Measurements from ENCODE around the gene ZNF385B.
"Not testable (repeated sequence)": the region's sequence is repeated elsewhere in the genome, so short reads cannot be mapped to it uniquely, and the experiment has no call there.

ZNF385B gene

DNA sequence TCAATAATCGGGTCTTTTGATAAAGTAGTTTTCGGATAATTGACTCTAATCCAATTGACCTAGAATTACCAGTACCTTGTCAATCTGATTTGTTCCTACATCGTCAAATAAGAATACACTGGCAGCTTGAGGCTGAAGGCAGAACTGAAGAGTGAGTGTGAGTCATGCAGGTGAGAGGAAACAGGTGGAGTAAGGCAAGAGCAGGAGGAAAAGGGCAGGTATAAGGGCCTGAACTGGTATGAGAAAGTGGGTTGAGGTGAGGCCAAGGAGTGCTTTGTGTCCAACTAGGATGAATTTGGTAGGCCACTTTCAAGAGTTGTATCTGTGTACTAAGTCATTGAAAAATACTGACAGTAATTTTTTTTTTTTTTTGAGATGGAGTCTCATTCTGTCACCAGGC, 186.0 kb downstream of the ZNF385B start:
- DNase-seq: no peak

DNA sequence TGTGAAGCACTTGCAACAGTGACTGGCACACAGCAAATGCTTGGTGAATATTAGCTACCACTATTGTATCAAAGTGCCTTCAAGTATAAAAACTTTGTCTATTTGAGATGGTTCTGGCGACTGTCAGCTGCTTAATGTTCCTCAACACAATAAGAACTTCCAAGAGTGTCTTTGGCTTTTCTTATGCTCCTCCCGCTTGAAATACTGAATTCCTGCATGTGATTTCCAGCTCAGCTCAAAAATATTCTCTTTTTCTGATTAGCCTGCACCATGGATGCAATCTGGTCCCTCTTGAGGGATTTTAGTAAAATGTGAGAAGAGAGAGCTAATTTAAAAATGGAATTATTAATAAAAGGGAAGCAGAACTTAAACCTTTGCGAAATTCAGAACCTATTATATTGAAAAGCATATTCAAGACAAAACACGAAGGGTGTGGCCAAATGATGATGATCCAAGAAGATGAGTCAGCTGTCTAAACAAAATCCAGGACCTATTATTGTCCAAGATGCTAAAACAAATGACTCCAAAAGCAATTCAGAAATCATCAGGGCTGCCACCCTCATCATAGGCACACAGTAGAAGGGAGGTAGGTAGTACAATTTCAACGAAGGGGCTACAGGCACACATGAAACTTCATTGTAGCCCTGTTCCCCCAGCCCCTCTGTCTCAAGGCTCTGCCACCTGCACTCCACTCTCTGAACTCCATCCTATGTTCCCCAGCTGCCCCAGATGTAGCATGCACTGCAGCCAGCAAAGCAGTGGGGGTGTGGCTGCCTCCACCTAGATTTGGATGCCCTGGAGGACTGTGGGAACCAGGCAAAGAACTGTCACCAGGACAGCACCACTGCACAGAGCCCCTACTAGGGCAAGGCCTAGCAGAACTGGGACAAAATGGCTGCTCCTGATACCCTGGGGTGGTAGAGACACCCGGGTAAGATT, 190.1 kb downstream of the ZNF385B start:
- DNase-seq: no peak

DNA sequence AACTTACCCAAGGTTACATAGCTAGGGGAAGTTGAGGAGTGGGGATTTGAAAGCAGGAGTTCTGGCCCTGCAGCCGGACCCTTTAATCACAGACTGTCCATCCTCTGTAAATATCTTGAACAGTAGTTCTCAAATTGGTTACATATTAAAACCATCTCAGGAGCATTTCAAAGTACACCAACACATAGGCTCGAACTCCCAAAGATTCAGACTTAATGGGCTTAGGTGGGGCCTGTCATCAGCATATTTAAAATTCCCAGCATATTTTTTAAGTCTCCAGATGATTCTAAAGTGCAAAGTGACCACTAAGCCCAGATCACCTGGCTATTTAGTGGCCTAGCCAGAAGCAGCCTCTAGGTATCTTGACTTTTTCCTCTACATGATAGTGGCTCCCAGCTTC, 192.2 kb downstream of the ZNF385B start:
- DNase-seq: no peak

DNA sequence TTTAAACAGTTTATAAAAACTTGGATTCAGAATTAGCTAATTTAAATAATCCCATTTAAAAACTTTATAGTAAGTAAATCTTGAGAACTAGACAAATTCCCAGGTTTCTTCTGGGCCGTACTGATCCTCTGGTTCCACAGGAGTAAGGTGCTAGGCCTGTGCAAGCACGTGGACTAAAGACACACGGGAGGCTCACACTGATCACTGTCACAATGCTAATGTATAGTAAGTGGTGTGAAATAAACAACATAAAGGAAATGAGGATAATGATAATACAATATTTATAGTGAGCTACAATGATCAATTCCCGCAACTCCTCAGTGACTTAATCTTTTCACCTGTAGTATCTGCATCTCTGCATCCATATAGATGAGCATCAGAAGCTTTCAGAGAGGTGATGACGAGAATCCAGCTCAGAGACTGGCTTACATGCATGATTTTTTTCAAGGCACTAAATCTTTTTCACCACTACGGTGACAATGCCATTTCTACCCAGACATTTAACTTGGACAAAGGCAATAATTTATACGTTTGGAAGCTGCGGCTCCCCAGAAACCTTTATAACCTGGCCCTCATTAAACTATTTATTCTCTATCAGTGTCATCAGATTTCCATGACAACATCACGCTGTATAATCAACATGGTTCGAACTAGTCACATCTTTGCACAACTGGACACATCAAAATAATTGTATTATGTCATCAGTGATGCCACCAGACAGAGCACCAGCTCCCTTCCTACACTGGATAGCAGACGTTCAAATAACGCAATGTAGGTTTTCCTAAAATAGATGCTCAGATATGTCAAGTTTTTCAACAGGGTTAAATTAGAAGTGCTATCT, 196.2 kb downstream of the ZNF385B start:
- DNase-seq: no peak

DNA sequence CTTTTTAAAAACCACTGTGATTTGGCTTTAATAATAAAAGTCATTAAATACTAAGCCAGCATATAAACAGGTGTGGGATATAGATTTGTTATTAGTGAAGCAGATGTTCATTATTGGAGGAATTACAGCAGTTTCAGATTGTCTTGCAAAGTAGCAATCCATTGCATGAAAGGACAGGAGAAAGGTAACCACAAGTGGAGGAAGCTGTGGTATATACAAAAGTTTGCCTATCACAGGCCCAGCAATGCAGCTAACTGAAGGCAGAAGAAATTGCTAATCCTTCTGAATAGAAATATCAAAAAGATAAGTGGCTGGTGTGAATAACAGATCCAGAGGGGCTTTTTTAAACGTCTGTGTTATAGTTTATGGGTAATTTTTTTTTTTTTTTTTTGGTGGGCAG, 199.4 kb downstream of the ZNF385B start:
- no peak for DNase-seq

DNA sequence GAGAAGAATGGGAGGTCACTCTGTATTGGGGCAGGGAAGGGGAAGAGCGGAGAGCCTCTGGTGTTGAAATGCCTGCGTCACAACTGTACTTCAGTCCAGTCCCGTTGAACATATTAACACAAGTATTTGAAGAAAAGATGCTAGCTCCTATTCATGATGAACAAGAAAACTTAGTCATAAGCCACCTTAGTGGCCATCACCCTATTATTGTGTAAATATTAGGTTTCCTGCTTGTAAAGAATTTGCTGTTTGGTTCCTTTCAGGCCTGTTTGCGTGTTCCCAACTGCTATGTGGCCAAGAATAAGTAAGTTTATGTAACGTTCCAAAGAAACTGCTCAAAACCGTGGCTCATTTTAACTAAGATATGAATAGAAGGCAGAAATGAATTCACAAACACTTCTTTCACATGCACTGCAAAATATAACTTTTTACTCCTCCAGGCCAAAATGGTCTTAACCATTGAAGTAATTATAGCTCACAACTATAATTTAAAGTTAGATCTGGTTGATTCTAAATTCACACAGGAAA, 204.3 kb downstream of the ZNF385B start:
- DNase-seq: no peak

DNA sequence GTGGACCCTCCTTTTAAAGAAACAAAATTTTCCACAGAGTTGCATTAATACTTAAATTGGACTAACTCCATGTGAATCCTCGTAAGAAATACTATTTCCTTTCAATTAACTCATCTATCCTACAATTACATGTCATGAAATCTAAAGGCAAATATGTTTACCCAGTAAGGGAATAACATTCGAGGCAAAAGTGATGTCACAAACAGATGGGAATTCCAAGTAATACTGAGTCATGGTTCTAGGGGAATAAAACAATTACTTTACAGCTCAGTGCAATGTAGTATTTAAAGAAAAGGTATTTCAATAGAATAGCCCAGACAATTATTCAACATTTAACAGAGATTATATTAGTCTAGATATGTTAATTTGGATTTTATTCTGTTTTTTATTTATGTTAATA, 205.8 kb downstream of the ZNF385B start:
- DNase-seq: no peak

DNA sequence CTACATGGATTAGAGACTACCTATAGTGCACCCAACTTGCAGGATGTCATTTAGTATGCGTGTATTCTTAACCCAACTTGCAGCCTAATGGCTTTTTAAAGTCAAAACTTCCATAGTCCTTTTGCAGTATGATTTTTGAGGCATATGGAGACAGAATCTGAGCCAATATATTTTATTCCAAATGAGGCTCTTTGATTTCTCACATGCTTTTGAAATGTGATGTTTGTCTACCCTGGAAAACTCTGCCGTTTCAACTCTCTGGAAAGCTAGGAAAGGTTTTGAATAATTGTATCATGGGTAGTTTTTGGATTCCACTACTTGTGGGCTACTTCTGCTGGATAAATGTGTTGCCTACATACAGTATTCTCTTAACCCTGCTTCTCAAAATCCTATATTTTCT, 206.6 kb downstream of the ZNF385B start:
- no peak for DNase-seq

DNA sequence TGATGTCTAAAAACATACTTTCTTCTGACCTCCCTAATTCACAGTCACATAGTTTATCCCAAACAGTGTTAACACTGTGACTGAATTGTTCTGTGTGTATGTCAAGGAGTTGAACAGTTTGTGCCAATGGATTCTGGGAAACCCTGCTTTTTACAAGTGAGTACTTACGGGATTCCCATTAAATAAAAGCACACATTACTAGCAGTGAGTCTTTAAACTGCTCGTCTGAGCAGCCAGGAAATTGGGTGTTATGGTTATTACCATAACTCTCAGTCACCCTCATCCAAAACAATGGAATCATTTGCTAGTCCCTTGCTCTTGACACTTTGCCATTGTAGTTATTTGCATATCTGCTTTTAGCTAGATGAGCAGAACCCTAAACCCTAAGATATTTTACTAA, 209.1 kb downstream of the ZNF385B start:
- DNase-seq: no peak

DNA sequence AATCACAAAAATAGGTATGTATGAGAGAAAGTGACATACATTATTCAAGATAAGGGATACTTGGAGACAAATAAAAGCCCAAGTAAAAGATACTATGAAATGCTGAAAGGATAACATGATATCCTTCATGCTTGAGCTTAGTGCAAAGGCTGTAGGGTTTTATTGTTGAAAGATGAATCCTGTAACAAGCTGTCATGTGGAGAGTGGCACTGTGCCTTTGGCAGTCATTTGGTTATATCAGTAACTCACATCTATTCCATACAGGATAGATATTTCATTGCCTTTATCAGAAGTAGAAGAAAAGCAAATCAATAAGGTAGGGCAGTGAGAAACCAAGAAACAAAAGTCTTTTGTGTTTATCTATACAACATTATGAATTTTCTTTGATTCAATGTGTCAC, 211.0 kb downstream of the ZNF385B start:
- DNase-seq: no peak

DNA sequence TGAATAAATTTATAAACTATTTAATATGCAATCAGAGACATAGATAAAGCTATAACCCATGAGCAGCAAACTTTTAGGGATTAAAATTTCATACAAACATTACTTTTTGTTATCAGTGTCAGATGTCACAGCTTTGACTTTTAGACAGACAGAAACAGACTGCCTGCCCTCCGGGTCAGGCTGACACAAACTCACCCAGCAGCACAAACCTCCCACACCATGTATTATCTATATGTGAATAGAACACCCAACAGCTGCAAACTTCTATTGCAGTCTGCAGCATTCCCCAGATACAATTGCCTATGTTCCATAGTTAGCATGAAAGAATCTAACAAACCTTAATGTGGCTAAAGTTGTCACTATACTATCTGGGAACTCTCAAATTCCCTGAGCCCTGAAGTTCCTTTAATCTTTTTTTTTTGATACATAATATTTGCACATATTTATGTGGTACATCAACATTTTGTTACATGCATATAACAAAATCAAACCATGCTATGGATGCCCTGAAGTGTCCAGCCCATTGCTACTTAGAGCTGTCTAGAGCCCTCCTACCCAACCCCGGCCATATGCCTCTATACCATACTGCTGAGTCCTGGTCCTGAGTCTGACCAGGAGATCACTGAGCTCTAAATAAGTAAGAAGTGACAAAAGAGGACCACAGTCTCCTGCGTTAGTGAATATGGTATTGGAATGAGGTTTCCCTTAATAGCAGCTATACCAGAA, 214.4 kb downstream of the ZNF385B start:
- DNase-seq: no peak

DNA sequence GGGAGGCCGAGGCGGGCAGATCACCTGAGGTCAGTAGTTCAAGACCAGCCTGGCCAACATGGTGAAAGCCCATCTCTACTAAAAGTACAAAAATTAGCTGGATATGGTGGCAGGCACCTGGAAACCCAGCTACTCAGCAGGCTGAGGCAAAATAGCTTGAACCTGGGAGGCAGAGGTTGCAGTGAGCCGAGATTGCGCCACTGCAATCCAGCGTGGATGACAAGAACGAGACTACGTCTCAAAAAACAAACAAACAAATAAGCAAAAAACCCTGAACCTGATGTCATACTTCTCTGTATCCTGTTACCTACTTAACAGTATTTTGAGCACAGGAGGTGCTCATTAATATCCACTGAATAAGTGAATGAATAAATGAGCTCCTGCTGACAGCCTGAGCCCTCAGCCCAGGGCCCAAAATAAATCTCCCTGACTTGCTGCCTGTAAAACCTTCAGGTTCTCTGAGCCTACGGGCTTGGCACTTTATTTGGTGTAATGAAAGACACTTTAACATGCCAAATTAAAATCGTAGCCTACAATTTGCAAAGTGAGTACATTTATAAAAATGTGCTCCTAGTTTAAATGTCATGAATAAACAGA, 215.1 kb downstream of the ZNF385B start:
- no peak for DNase-seq

DNA sequence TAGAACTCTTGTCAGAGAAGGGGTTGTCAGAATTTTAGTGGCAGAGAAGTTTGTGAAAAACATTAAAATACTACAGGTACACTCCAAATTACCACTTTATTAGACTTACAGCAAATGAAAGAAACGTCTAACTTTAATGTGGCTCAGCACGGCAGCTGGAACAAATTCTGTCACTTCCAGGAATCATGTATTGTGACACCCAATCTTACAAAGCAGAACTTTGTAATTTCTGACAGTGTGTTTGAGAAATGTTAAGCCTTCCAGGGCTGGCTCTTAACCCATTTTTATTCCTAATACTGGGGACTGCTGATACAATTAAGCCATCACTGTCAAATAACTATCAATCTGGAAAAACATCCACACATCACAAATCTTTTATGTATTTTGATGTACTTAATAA, 216.4 kb downstream of the ZNF385B start:
- no peak for DNase-seq

DNA sequence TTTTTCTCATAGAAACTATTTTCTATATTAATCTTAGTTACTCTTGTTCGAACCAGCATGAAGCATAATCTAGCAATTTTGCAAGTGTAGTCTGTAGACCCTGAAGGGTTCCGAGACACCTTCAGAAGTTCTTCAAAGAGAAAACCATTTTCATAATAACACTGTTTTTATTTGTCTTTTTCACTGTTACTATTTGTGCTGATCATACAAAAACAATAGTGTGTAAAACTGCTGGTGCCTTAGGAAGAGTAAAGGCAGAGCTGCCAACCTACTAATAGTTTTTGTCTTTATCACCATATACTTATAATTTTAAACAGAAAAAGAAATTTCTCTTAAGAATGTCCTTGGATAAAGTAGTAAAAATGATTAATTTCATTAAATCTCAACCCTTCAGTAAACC, 218.9 kb downstream of the ZNF385B start:
- DNase-seq: no peak

DNA sequence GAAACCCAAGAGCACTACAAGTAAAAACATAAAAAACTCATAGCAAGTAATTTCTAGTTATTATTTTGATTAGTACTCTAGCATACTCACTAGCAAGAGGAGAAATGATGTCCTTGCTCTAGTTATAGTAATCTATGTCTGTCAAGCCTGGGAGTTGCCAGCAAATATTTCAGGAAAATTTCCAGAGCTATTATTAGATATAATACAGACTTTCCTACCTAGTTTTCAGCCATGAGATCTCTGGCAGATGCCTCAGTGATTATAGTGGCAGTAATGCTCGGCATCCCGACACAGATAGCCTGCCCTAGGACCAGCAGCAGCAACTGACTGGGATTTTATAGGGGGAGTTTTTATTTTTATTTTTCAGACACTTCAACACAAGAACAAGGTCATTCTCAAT, 224.4 kb downstream of the ZNF385B start:
- no peak for DNase-seq

DNA sequence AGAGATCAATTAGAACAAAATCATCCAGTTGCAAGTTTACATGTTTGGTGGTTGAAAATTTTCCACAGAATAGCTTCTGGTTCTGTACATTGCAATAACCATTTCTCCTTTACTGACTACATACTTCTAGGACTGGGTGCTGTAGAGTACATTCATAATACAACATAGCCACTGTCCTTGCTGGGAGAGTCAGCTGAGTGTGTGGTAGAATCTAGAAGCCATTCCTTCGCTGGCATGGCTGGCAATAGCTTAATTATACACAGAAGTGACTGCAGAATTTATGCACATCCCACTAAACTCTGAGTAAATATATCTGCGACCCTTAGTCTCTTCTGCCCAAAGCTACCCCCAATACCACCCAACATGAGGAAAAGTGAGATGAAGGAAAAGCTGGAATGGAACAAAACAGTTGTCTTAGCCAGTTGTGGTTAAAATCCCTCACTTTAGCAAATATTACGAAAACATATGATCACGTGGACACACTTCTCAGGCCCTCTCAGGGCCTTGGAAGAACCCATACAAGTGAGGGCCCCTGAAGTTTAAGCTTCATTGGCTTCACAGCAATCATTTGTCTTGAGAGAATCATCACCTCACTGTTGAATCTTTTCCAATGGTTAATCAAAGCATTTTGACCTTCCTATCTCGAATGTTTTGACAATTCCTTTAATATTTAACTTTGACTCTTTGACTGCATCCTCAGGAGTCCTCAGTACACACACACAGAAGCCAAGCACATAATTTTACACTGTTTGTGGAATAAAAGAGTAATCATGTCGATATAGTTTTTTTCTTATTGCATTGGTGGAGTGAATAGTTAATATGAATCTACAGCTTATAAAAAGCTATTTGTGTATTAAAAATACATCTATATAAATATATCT, 225.1 kb downstream of the ZNF385B start:
- DNase-seq: no peak

DNA sequence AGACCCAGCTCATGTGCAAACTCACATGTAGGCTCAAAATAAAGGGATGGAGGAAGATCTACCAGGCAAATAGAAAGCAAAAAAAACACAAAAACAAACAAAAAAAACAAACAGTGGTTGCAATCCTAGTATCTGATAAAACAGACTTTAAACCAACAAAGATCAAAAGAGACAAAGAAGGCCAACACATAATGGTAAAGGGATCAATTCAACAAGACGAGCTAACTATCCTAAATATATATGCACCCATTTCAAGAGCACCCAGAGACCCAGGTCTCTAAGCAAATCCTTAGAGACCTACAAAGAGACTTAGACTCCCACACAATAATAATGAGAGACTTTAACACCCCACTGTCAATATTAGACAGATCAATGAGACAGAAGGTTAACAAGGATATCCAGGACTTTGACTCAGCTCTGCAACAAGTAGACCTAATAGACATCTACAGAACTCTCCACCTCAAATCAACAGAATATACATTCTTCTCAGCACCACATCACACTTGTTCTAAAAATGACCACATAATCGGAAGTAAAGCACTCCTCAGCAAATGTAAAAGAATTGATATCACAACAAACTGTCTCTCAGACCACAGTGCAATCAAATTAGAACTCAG, 229.5 kb downstream of the ZNF385B start:
- DNase-seq: not testable (repeated sequence)

DNA sequence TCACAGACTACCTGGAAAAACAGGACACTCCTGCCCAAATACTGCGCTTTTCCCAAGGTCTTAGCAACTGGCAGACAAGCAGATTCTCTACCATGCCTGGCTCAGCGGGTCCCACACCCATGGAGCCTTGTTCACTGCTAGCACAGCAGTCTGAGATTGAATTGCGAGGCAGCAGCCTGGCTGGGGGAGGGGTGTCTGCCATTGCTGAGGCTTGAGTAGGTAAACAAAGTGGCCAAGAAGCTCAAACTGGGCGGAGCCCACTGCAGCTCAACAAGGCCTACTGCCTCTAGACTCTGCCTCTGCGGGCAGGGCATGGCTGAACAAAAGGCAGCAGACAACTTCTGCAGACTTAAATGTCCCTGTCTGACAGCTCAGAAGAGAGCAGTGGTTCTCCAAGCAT, 231.6 kb downstream of the ZNF385B start:
- not testable (repeated sequence) for DNase-seq

DNA sequence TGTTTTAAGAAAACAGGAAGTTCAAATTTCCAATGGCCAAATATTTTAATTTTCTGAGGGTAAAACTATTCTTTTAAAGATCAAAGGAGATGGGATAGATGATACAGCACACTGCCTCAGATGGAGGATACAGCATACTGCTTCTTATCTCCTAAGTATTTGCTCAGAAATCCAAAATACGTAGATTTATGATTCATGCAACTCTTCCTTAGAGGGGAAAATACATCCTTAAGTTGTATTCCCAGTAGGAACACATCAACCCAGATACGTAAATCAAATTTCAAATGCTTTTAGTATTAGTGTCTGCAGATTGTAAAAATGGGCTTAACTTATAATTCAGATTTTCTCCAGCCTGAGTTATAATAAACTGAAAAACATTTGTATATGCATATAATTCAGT, 235.2 kb downstream of the ZNF385B start:
- no peak for DNase-seq

DNA sequence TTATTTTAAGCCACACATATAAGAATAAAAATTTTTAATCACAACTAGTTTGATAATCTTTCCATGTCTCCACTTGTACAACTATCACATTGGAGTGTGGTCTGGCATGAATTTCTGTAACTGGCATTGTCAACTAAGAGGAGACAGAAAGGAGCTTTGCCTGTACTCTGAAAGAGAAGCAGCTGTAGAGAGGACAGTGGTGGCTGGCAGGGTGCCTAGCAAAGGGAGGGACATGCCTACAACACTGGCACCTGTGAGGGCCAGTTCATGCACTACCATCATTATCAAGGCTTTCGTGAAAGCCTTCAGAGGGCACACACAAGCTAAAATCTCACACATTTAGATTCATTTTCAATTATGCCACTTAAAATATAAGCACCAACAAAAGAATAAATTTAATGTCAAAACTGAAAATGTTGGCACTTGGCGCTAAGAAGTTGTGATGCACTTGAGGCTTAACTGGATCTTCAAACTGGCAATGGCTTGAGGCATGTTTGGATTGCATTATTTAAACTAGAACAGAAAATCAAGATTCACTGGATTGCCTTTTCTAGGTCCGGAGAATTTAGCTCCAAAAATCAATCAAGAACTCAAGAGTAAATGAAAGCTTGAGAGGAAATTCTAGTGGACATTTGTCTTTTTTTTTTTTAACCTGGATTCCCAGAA, 238.6 kb downstream of the ZNF385B start:
- no peak for DNase-seq

DNA sequence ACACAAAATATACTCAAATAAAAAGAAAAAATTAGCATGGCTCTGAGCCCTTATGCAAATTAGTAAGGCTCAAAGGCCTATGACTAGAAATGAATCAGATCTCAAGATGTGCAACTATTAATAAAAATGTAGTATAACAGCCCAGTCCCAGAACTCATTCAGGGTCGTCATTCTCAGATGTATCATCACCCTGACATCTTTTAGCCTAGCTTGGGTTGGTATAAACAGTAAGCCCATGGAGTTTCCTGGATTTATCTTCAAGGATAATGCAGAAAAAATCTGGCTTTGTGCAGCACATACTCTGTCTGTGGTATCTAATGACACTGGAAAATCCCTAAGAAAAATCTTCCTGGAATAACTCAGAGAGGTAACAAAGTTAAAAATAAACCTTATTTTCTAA, 239.3 kb downstream of the ZNF385B start:
- DNase-seq: no peak
